AG04449 (cell line): ENCODE measurements around the gene B4GALNT4.
"Not testable (repeated sequence)": the region's sequence is repeated elsewhere in the genome, so short reads cannot be mapped to it uniquely, and the experiment has no call there.

ENCODE experiments used
- CTCF ChIA-PET: fragments of 350-600 bp; formaldehyde crosslinking; extraction: SDS; loops from one replicate; lab custom pipeline; 2021; ENCODE audit warnings: antibody characterized with exemption; lab: Yijun Ruan, JAX
- POLR2A ChIA-PET: fragments of 400-600, 350-600 bp; formaldehyde crosslinking; extraction: SDS; loops from one replicate; lab custom pipeline; 2020; ENCODE audit warnings: antibody characterized with exemption, inconsistent platforms; lab: Yijun Ruan, JAX
- DNase-seq: peaks from one replicate; pipeline ENCODE4 v3.0.0-alpha.2; 2010; ENCODE audit warnings: low read depth, low spot score
- H3K4me3 ChIP-seq: 2 replicates; pipeline ENCODE4 v1.5.1; 2011; ENCODE audit warnings: low read depth, mild to moderate bottlenecking, control low read depth, low read length
- CTCF ChIP-seq: IDR thresholded peaks from one replicate; pipeline ENCODE4 v1.5.1; 2011; ENCODE audit warnings: mild to moderate bottlenecking, moderate library complexity, low read length, control low read depth, inconsistent platforms; ENCODE audit not compliant: insufficient read depth; ENCODE audit errors: missing control alignments

B4GALNT4 gene

GRCh38 chr11:342328-342727 lies 27.0 kb upstream of the B4GALNT4 start:
- H3K4me3 ChIP-seq = no peak overlapping the region
- CTCF ChIA-PET = no interaction called here
- POLR2A ChIA-PET = no interaction called here
- TF ChIP-seq CTCF = no peak
- DNase-seq = no peak

GRCh38 chr11:344836-345578 lies 24.3 kb upstream of the B4GALNT4 start:
- DNase-seq = no peak
- CTCF ChIA-PET = interaction anchor here (0.7 to 2.2 kb wide), 3 partner anchors 8 to 39 kb away, joined by 3 to 6 read pairs (median 5); no protein-coding TSS in a partner anchor
- no peak for TF ChIP-seq CTCF
- POLR2A ChIA-PET = no interaction called here
- H3K4me3 ChIP-seq = no peak overlapping the region

GRCh38 chr11:346529-346928 lies 22.8 kb upstream of the B4GALNT4 start:
- TF ChIP-seq CTCF = no peak
- H3K4me3 ChIP-seq = no peak overlapping the region
- ChIA-PET POLR2A (interaction anchor here (1.1 kb wide), 1 partner anchor 9 kb away, joined by 3 read pairs; no protein-coding TSS in a partner anchor), CTCF (interaction anchor here (0.6 to 1.6 kb wide), 2 partner anchors 8 to 96 kb away, joined by 3 to 6 read pairs; no protein-coding TSS in a partner anchor)
- no peak for DNase-seq

- ChIA-PET CTCF (interaction anchor here (0.9 to 1.3 kb wide), 4 partner anchors 20 to 99 kb away, joined by 3 to 4 read pairs (median 3); no protein-coding TSS in a partner anchor), POLR2A (interaction anchor here (0.6 kb wide), 1 partner anchor 10 kb away, joined by 3 read pairs; no protein-coding TSS in a partner anchor)
Observed at GRCh38 chr11:349270-349954, 19.9 kb upstream of the B4GALNT4 start.

GRCh38 chr11:350033-350722 lies 19.1 kb upstream of the B4GALNT4 start:
- CTCF ChIA-PET, DNase-seq, H3K4me3 ChIP-seq, POLR2A ChIA-PET: not testable (repeated sequence)

More at GRCh38 chr11:349270-349954, 19.9 kb upstream of the B4GALNT4 start:
- not testable (repeated sequence) for H3K4me3 ChIP-seq, DNase-seq

GRCh38 chr11:350723-351255 lies 18.5 kb upstream of the B4GALNT4 start:
- POLR2A ChIA-PET = no interaction called here
- DNase-seq = no peak
- H3K4me3 ChIP-seq = no peak overlapping the region
- TF ChIP-seq CTCF = no peak
- CTCF ChIA-PET = no interaction called here
